HEK293 (cell line): ENCODE results near the gene CFAP45.

Experiments used
- CTCF ChIA-PET: fragments of 350-600 bp; formaldehyde crosslinking; extraction: SDS; loops from one replicate; lab custom pipeline; 2021; ENCODE audit warnings: antibody characterized with exemption; lab: Yijun Ruan, JAX
- POLR2A ChIA-PET: fragments of 300-600 bp; formaldehyde crosslinking; extraction: SDS; loops from one replicate; lab custom pipeline; 2020; ENCODE audit warnings: antibody characterized with exemption, inconsistent platforms; lab: Yijun Ruan, JAX
- H3K27ac ChIP-seq: fragments of 200-500 bp; sonication (Bioruptor generic); 2 replicates; pipeline ENCODE4 v1.5.1; 2014; ENCODE audit warnings: low read depth, low read length, control low read depth, inconsistent platforms; ENCODE audit errors: extremely low read depth
- H3K36me3 ChIP-seq, 2 experiments: fragments of 200-500 bp in 1 of 2; sonication (Bioruptor generic) in 1 of 2; 1 replicate in 1 of 2; 2 replicates in 1 of 2; pipeline ENCODE4 v1.5.1; 2014 to 2017; ENCODE audit warnings: inconsistent platforms in 2 of 2, low read length in 2 of 2; ENCODE audit not compliant: control insufficient read depth in 2 of 2, insufficient read depth in 1 of 2
- H3K4me1 ChIP-seq: fragments of 200-500 bp; sonication (Bioruptor generic); 2 replicates; pipeline ENCODE4 v1.5.1; 2014; ENCODE audit warnings: mild to moderate bottlenecking, low read length, inconsistent platforms; ENCODE audit not compliant: control insufficient read depth, insufficient read depth
- H3K4me3 ChIP-seq: 2 replicates; pipeline ENCODE4 v1.5.1; 2011; ENCODE audit warnings: low read depth, mild to moderate bottlenecking, control low read depth, low read length, moderate library complexity
- H3K9me3 ChIP-seq: fragments of 200-500 bp; sonication (Bioruptor generic); 2 replicates; pipeline ENCODE4 v1.5.1; 2014; ENCODE audit warnings: low read depth, low read length, inconsistent platforms; ENCODE audit not compliant: control insufficient read depth, insufficient read depth
- GLIS2 ChIP-seq: fragments of 450-650 bp; formaldehyde crosslinking; IDR thresholded peaks from 2 replicates; pipeline ENCODE4 v1.5.1; 2016; ENCODE audit warnings: missing biosample characterization, missing genetic modification characterization
- HOXA7 ChIP-seq: sonication (generic); formaldehyde crosslinking; IDR thresholded peaks from 2 replicates; pipeline ENCODE4 v1.8.1; 2022; ENCODE audit warnings: missing genetic modification reagents, borderline replicate concordance
- KLF9 ChIP-seq: fragments of 450-650 bp; formaldehyde crosslinking; IDR thresholded peaks from 2 replicates; pipeline ENCODE4 v1.5.1; 2016; ENCODE audit warnings: missing biosample characterization, missing genetic modification characterization, low read depth
- TCF7L2 ChIP-seq: IDR thresholded peaks from 2 replicates; pipeline ENCODE4 v1.6.1; 2011; ENCODE audit warnings: low read depth, mild to moderate bottlenecking, inconsistent platforms, low read length, moderate library complexity, borderline replicate concordance
- YY2 ChIP-seq: fragments of 450-650 bp; formaldehyde crosslinking; IDR thresholded peaks from 2 replicates; pipeline ENCODE4 v1.5.1; 2016; ENCODE audit warnings: missing biosample characterization, missing genetic modification characterization
- ZBTB6 ChIP-seq: fragments of 450-650 bp; formaldehyde crosslinking; IDR thresholded peaks from 2 replicates; pipeline ENCODE4 v1.5.1; 2017; ENCODE audit warnings: missing biosample characterization, missing genetic modification characterization
- ZFHX2 ChIP-seq: fragments of 450-650 bp; formaldehyde crosslinking; conservative IDR thresholded peaks from 2 replicates; pipeline ENCODE4 v1.5.1; 2016; ENCODE audit warnings: missing biosample characterization, missing genetic modification characterization
- ZFP3 ChIP-seq: fragments of 450-650 bp; formaldehyde crosslinking; IDR thresholded peaks from 2 replicates; pipeline ENCODE4 v1.5.1; 2016; ENCODE audit warnings: low read depth, missing biosample characterization, missing genetic modification characterization
- ZNF16 ChIP-seq: fragments of 450-650 bp; formaldehyde crosslinking; IDR thresholded peaks from 2 replicates; pipeline ENCODE4 v1.5.1; 2016; ENCODE audit warnings: low read depth, missing biosample characterization, missing genetic modification characterization
- ZNF398 ChIP-seq: fragments of 450-650 bp; formaldehyde crosslinking; IDR thresholded peaks from 2 replicates; pipeline ENCODE4 v1.5.1; 2017; ENCODE audit warnings: missing biosample characterization, missing genetic modification characterization
- ZNF529 ChIP-seq: fragments of 450-650 bp; formaldehyde crosslinking; IDR thresholded peaks from 2 replicates; pipeline ENCODE4 v1.5.1; 2017; ENCODE audit warnings: missing genetic modification characterization, missing biosample characterization; ENCODE audit not compliant: insufficient replicate concordance
- ZNF530 ChIP-seq: fragments of 450-650 bp; formaldehyde crosslinking; IDR thresholded peaks from 2 replicates; pipeline ENCODE4 v1.5.1; 2016; ENCODE audit warnings: low read depth, missing biosample characterization, missing genetic modification characterization
- ZNF544 ChIP-seq: fragments of 450-650 bp; formaldehyde crosslinking; IDR thresholded peaks from 2 replicates; pipeline ENCODE4 v1.5.0; 2017; ENCODE audit warnings: missing biosample characterization, missing genetic modification characterization
- ZNF571 ChIP-seq: fragments of 450-650 bp; formaldehyde crosslinking; IDR thresholded peaks from 2 replicates; pipeline ENCODE4 v1.5.0; 2017; ENCODE audit warnings: missing biosample characterization, missing genetic modification characterization
- ZNF600 ChIP-seq: fragments of 450-650 bp; formaldehyde crosslinking; IDR thresholded peaks from 2 replicates; pipeline ENCODE4 v1.5.1; 2016; ENCODE audit warnings: missing biosample characterization, missing genetic modification characterization
- ZNF660 ChIP-seq: fragments of 450-650 bp; IDR thresholded peaks from 2 replicates; pipeline ENCODE4 v1.5.1; 2018; ENCODE audit warnings: missing biosample characterization, mild to moderate bottlenecking, missing genetic modification characterization
- ZNF670 ChIP-seq: fragments of 450-650 bp; formaldehyde crosslinking; IDR thresholded peaks from 2 replicates; pipeline ENCODE4 v1.5.1; 2016; ENCODE audit warnings: missing biosample characterization, missing genetic modification characterization, low read depth
- ZNF768 ChIP-seq: fragments of 450-650 bp; formaldehyde crosslinking; IDR thresholded peaks from 2 replicates; pipeline ENCODE4 v1.5.1; 2018; ENCODE audit warnings: missing biosample characterization, mild to moderate bottlenecking, missing genetic modification characterization
- TF ChIP-seq, protein P1 (sequence below): fragments of 450-650 bp; formaldehyde crosslinking; IDR thresholded peaks from 2 replicates; pipeline ENCODE4 v1.5.0; 2017; ENCODE audit warnings: missing biosample characterization, missing genetic modification characterization, borderline replicate concordance
- TF ChIP-seq, protein P2 (sequence below): fragments of 450-650 bp; formaldehyde crosslinking; IDR thresholded peaks from 2 replicates; pipeline ENCODE4 v1.5.1; 2016; ENCODE audit warnings: missing biosample characterization, missing genetic modification characterization, low read depth
- TF ChIP-seq, protein P3 (sequence below): fragments of 450-650 bp; formaldehyde crosslinking; IDR thresholded peaks from 2 replicates; pipeline ENCODE4 v1.5.1; 2016; ENCODE audit warnings: missing biosample characterization, missing genetic modification characterization
- TF ChIP-seq, protein P4 (sequence below): fragments of 450-650 bp; formaldehyde crosslinking; IDR thresholded peaks from 2 replicates; pipeline ENCODE4 v1.5.1; 2016; ENCODE audit warnings: missing biosample characterization, missing genetic modification characterization

The CFAP45 gene

GRCh38 chr1:159924025-159924790 is 24.2 kb upstream of the CFAP45 start (continued):
- TF ChIP-seq KLF9 (peak; percentile 97), ZNF670 (no peak), ZNF529 (tag by site-specific recombination) (no peak), ZNF571 (tag by site-specific recombination) (no peak), ZFHX2 (tag by site-specific recombination) (peak; percentile 97), YY2 (tag by site-specific recombination) (no peak), ZBTB6 (tag by site-specific recombination) (no peak), TCF7L2 (peak; percentile 40; the same call in 1 of the 2 replicates), HOXA7 (CRISPR knock-in tag) (no peak), GLIS2 (tag by site-specific recombination) (peak; percentile 100), ZNF600 (no peak; the same call in 1 of the 2 replicates)
- TF ChIP-seq, protein P1, sequence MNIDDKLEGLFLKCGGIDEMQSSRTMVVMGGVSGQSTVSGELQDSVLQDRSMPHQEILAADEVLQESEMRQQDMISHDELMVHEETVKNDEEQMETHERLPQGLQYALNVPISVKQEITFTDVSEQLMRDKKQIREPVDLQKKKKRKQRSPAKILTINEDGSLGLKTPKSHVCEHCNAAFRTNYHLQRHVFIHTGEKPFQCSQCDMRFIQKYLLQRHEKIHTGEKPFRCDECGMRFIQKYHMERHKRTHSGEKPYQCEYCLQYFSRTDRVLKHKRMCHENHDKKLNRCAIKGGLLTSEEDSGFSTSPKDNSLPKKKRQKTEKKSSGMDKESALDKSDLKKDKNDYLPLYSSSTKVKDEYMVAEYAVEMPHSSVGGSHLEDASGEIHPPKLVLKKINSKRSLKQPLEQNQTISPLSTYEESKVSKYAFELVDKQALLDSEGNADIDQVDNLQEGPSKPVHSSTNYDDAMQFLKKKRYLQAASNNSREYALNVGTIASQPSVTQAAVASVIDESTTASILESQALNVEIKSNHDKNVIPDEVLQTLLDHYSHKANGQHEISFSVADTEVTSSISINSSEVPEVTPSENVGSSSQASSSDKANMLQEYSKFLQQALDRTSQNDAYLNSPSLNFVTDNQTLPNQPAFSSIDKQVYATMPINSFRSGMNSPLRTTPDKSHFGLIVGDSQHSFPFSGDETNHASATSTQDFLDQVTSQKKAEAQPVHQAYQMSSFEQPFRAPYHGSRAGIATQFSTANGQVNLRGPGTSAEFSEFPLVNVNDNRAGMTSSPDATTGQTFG: no peak
- TF ChIP-seq, protein P2, sequence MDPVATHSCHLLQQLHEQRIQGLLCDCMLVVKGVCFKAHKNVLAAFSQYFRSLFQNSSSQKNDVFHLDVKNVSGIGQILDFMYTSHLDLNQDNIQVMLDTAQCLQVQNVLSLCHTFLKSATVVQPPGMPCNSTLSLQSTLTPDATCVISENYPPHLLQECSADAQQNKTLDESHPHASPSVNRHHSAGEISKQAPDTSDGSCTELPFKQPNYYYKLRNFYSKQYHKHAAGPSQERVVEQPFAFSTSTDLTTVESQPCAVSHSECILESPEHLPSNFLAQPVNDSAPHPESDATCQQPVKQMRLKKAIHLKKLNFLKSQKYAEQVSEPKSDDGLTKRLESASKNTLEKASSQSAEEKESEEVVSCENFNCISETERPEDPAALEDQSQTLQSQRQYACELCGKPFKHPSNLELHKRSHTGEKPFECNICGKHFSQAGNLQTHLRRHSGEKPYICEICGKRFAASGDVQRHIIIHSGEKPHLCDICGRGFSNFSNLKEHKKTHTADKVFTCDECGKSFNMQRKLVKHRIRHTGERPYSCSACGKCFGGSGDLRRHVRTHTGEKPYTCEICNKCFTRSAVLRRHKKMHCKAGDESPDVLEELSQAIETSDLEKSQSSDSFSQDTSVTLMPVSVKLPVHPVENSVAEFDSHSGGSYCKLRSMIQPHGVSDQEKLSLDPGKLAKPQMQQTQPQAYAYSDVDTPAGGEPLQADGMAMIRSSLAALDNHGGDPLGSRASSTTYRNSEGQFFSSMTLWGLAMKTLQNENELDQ (tag by site-specific recombination): no peak
- TF ChIP-seq, protein P3, sequence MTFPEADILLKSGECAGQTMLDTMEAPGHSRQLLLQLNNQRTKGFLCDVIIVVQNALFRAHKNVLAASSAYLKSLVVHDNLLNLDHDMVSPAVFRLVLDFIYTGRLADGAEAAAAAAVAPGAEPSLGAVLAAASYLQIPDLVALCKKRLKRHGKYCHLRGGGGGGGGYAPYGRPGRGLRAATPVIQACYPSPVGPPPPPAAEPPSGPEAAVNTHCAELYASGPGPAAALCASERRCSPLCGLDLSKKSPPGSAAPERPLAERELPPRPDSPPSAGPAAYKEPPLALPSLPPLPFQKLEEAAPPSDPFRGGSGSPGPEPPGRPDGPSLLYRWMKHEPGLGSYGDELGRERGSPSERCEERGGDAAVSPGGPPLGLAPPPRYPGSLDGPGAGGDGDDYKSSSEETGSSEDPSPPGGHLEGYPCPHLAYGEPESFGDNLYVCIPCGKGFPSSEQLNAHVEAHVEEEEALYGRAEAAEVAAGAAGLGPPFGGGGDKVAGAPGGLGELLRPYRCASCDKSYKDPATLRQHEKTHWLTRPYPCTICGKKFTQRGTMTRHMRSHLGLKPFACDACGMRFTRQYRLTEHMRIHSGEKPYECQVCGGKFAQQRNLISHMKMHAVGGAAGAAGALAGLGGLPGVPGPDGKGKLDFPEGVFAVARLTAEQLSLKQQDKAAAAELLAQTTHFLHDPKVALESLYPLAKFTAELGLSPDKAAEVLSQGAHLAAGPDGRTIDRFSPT (tag by site-specific recombination): peak; percentile 100
- TF ChIP-seq, all 188 proteins: peak for 78

DNA sequence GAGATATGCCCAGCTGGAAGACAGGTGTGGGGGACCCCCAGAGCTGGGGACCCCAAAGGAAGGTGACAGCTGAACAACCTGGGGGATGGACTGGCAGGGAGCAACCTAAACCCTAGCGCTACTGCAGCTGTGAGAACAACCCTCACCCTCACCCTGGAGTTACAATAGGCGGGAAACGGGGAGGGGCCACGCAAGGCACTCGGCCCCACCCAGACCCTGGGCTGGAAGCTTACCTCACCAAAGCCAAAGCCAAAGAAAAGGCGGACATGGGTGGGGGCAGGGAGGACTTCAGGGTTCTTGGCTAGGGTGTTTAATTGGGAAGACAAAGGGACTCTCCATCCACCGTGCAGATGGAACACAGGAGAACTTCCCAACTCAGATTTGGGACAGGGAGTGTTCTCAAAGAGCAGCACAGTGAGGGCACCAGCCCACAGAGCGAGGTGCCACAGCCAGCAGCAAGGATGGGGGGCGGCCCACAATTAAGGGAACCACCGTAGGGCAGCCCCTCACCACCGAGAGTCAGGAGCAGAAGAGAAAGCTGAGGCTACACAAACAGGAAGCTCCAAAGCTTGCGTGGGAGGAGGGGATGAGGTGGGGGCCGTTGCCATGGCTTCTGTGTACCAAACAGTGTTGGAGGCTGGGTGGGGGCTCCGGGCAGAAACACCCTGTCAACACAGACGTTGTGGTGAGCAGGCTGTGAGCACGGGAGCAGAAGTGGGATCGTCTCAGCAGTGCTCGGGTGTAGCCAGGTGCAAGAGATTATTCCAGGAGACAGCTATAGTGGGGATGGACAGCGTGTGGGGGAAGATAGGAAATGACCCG is 23.4 kb upstream of the CFAP45 start:
- POLR2A ChIA-PET: interaction anchor here (0.5 to 4.2 kb wide), 17 partner anchors 13 to 465 kb away, joined by 3 to 41 read pairs (median 4); partner anchors contain the start of genes IGSF9 and PIGM
- CTCF ChIA-PET: interaction anchor here (0.6 to 19.3 kb wide), 10 partner anchors 8 to 162 kb away, joined by 3 to 353 read pairs (median 4); partner anchors contain the start of gene IGSF9
- peak overlapping the region; percentile 95 for H3K27ac ChIP-seq
- no peaks in the 10 kb centered on the region for H3K9me3 ChIP-seq
- H3K4me1 ChIP-seq: peaks cover 13% of the 10 kb centered on the region
- peaks cover 0 to 44% of the 10 kb centered on the region in 2 experiments; a peak in 1 of 3 replicates for H3K36me3 ChIP-seq
- H3K4me3 ChIP-seq: peak overlapping the region; percentile 64
- TF ChIP-seq ZNF768 (tag by site-specific recombination) (no peak), ZNF398 (tag by site-specific recombination) (peak; percentile 66), ZNF544 (tag by site-specific recombination) (no peak), ZFP3 (no peak), ZNF16 (tag by site-specific recombination) (no peak), ZNF660 (tag by site-specific recombination) (no peak), ZNF530 (tag by site-specific recombination) (no peak)
- TF ChIP-seq, protein P4, sequence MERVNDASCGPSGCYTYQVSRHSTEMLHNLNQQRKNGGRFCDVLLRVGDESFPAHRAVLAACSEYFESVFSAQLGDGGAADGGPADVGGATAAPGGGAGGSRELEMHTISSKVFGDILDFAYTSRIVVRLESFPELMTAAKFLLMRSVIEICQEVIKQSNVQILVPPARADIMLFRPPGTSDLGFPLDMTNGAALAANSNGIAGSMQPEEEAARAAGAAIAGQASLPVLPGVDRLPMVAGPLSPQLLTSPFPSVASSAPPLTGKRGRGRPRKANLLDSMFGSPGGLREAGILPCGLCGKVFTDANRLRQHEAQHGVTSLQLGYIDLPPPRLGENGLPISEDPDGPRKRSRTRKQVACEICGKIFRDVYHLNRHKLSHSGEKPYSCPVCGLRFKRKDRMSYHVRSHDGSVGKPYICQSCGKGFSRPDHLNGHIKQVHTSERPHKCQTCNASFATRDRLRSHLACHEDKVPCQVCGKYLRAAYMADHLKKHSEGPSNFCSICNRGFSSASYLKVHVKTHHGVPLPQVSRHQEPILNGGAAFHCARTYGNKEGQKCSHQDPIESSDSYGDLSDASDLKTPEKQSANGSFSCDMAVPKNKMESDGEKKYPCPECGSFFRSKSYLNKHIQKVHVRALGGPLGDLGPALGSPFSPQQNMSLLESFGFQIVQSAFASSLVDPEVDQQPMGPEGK: peak; percentile 78
